HG02798 (cell line): ENCODE results near the gene CSTPP1.

ENCODE experiments used
- ATAC-seq: cut with Tn5 transposase; IDR thresholded peaks from one replicate; pipeline ENCODE4 v1.9.1; 2021; ENCODE audit warnings: mild to moderate bottlenecking; ENCODE audit not compliant: unreplicated experiment, poor library complexity

CSTPP1 gene

GRCh38 chr11:46936138-46937110 is at the start of gene CSTPP1:
Gene CSTPP1, plus strand, starts transcription at chr11:46936761. Its CDS starts 45 bp downstream, at chr11:46936806.
- ATAC-seq: peak; percentile 97

- ATAC-seq: no peak
Measured at GRCh38 chr11:46888636-46889035, 47.9 kb upstream of the CSTPP1 start.

- ATAC-seq: no peak
Measured at GRCh38 chr11:46889251-46889650, 47.3 kb upstream of the CSTPP1 start.

- peak; percentile 62 for ATAC-seq
Measured at GRCh38 chr11:46889689-46890475, 46.7 kb upstream of the CSTPP1 start.

GRCh38 chr11:46890665-46891064 is 45.9 kb upstream of the CSTPP1 start:
- no peak for ATAC-seq

- no peak for ATAC-seq
Measured at GRCh38 chr11:46892109-46892508, 44.5 kb upstream of the CSTPP1 start.

- ATAC-seq: no peak
Measured at GRCh38 chr11:46892838-46893237, 43.7 kb upstream of the CSTPP1 start.

GRCh38 chr11:46894506-46894905 is 42.1 kb upstream of the CSTPP1 start:
- ATAC-seq: no peak

- ATAC-seq: no peak
Measured at GRCh38 chr11:46894961-46895360, 41.6 kb upstream of the CSTPP1 start.

GRCh38 chr11:46895821-46896220 is 40.7 kb upstream of the CSTPP1 start:
- ATAC-seq: no peak

GRCh38 chr11:46896719-46897406 is 39.7 kb upstream of the CSTPP1 start:
- ATAC-seq: no peak

- ATAC-seq: no peak
Measured at GRCh38 chr11:46898396-46899095, 38.0 kb upstream of the CSTPP1 start.

GRCh38 chr11:46899501-46900025 is 37.0 kb upstream of the CSTPP1 start:
- no peak for ATAC-seq

GRCh38 chr11:46900091-46900746 is 36.3 kb upstream of the CSTPP1 start:
- no peak for ATAC-seq

GRCh38 chr11:46901156-46901555 is 35.4 kb upstream of the CSTPP1 start:
- no peak for ATAC-seq

- no peak for ATAC-seq
Measured at GRCh38 chr11:46902694-46903093, 33.9 kb upstream of the CSTPP1 start.

GRCh38 chr11:46903846-46904245 is 32.7 kb upstream of the CSTPP1 start:
- no peak for ATAC-seq

- no peak for ATAC-seq
Measured at GRCh38 chr11:46905806-46906205, 30.8 kb upstream of the CSTPP1 start.

- no peak for ATAC-seq
Measured at GRCh38 chr11:46906609-46907041, 29.9 kb upstream of the CSTPP1 start.
